Fibroblast of lung (primary cell): Measurements from ENCODE around the gene C2orf74. TPM values are rescaled to one million over a fixed set of nuclear protein-coding genes. Genes with fewer than 3 reads are reported as not detected.

Source experiments
- DNase-seq, 2 donors: peaks; one replicate each; pipeline versions ENCODE4 v3.0.0 to v3.0.0-alpha.2; 2010; ENCODE audit warnings: low read depth in 2 of 2
- H2AFZ ChIP-seq: 2 replicates; pipeline ENCODE4 v1.5.1; 2012; ENCODE audit warnings: low read length, control low read depth, inconsistent platforms
- H3K27ac ChIP-seq: 2 replicates; pipeline ENCODE4 v1.5.1; 2011; ENCODE audit warnings: low read length, control low read depth; ENCODE audit not compliant: insufficient read depth
- H3K27me3 ChIP-seq: 2 replicates; pipeline ENCODE4 v1.5.1; 2011; ENCODE audit warnings: mild to moderate bottlenecking, low read length; ENCODE audit not compliant: control insufficient read depth, insufficient read depth
- H3K36me3 ChIP-seq: 2 replicates; pipeline ENCODE4 v1.5.1; 2011; ENCODE audit warnings: low read length; ENCODE audit not compliant: control insufficient read depth, insufficient read depth
- H3K4me1 ChIP-seq: 2 replicates; pipeline ENCODE4 v1.5.1; 2011; ENCODE audit warnings: low read length; ENCODE audit not compliant: control insufficient read depth, insufficient read depth; ENCODE audit errors: extremely low read depth
- H3K4me2 ChIP-seq: 2 replicates; pipeline ENCODE4 v1.5.1; 2011; ENCODE audit warnings: low read length, control low read depth; ENCODE audit not compliant: insufficient read depth; ENCODE audit errors: extremely low read depth
- H3K4me3 ChIP-seq, 4 experiments: fragments of 200-600 bp in 1 of 4; sonication (generic) in 1 of 4; replicated peaks in 1 of 4; 2 replicates each; pipeline ENCODE4 v1.5.1; 2011 to 2016; ENCODE audit warnings: low read length in 4 of 4, low read depth in 3 of 4, mild to moderate bottlenecking in 3 of 4, control low read depth in 2 of 4, inconsistent platforms in 1 of 4, mixed read lengths in 1 of 4; ENCODE audit not compliant: insufficient read depth in 1 of 4; ENCODE audit errors: control extremely low read depth in 1 of 4
- H3K79me2 ChIP-seq: 2 replicates; pipeline ENCODE4 v1.5.1; 2012; ENCODE audit warnings: mild to moderate bottlenecking, low read length, inconsistent platforms; ENCODE audit not compliant: control insufficient read depth, insufficient read depth
- H3K9ac ChIP-seq: 2 replicates; pipeline ENCODE4 v1.5.1; 2011; ENCODE audit warnings: mild to moderate bottlenecking, low read length, control low read depth; ENCODE audit not compliant: insufficient read depth
- H3K9me3 ChIP-seq: 2 replicates; pipeline ENCODE4 v1.5.1; 2012; ENCODE audit warnings: low read depth, low read length; ENCODE audit not compliant: control insufficient read depth, insufficient read depth
- H4K20me1 ChIP-seq: 2 replicates; pipeline ENCODE4 v1.5.1; 2011; ENCODE audit warnings: low read length; ENCODE audit not compliant: control insufficient read depth, insufficient read depth; ENCODE audit errors: extremely low read depth
- CTCF ChIP-seq, 2 donors: IDR thresholded peaks in 1 of 2; conservative IDR thresholded peaks in 1 of 2; 1 replicate in 1 of 2; 2 replicates in 1 of 2; pipeline ENCODE4 v1.5.1; 2011 to 2012; ENCODE audit warnings: low read length in 2 of 2, control low read depth in 1 of 2, inconsistent platforms in 1 of 2, low read depth in 1 of 2, mild to moderate bottlenecking in 1 of 2
- EZH2 ChIP-seq: IDR thresholded peaks from 2 replicates; pipeline ENCODE4 v1.5.1; 2012; ENCODE audit warnings: low read length, control low read depth, mild to moderate bottlenecking; ENCODE audit errors: missing control alignments
- polyA plus RNA-seq, 2 donors: library from polyadenylated mRNA; depleted of rRNA in 1 of 2; stranded (reverse) in 1 of 2; unstranded in 1 of 2; fragments of >200 nt; gene quantifications; 2 replicates each; pipeline ENCODE4 v1.2.1, GENCODE V29; 2011 to 2012; ENCODE audit warnings: missing spikeins in 1 of 2
- total RNA-seq: library from RNA; depleted of rRNA; stranded (reverse); fragments of >200 nt; gene quantifications from 2 replicates; pipeline ENCODE4 v1.2.1, GENCODE V29; 2014

The C2orf74 gene
- total and polyA plus RNA-seq, 2 donors (not counting 1 experiment from before 2014, with no cell fraction given) = 21.5 to 44.0 TPM

GRCh38 chr2:61182059-61182383 is 20.0 kb downstream of the C2orf74 start:
- Histone ChIP-seq H3K4me3 (no peak overlapping the region), H3K36me3 (peaks cover 20% of the 10 kb centered on the region)

GRCh38 chr2:61183795-61184194 is 21.8 kb downstream of the C2orf74 start:
- Histone ChIP-seq H2AFZ (no peak overlapping the region), H3K4me1 (peaks cover 19% of the 10 kb centered on the region), H3K36me3 (peaks cover 26% of the 10 kb centered on the region)

More at GRCh38 chr2:61182059-61182383, 20.0 kb downstream of the C2orf74 start:
- H3K4me1 ChIP-seq = peaks cover 28% of the 10 kb centered on the region
- no peak overlapping the region for H3K27ac ChIP-seq
- no peaks in the 10 kb centered on the region for H3K9me3 ChIP-seq
- H3K27me3 ChIP-seq = no peaks in the 10 kb centered on the region
- H3K4me2 ChIP-seq = no peak overlapping the region
- peaks cover 27% of the 10 kb centered on the region for H3K79me2 ChIP-seq
- TF ChIP-seq CTCF (conservative IDR thresholded peaks at IDR 0.05 in 1 of 2, IDR thresholded peaks at IDR 0.05 in 1 of 2; ENCODE audit: low read depth in 1 of 2, low read length in 2 of 2) (no peak), EZH2 (no peak)
- H4K20me1 ChIP-seq = no peaks in the 10 kb centered on the region
- H3K9ac ChIP-seq = no peak overlapping the region
- H2AFZ ChIP-seq = no peak overlapping the region
- DNase-seq = no peak

DNA sequence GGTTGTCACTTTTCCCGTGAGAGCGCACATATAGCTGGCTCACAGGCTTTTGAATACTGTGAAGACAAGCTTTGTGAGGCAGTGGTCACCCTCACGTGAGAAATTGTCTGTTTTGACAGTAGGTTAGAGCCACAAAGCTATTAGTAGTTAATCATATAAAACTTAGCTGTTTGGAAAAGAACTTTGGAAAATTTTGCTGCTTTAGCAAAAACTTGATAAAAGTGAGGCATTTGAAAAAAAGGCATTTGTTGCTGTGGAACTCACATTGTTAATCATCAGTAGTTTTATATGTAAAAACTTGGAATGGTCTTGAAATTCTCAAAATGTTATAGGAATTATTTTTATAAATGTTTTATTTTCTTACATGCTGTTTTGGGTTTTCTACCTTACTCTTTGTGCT is 22.3 kb downstream of the C2orf74 start:
- Histone ChIP-seq H3K79me2 (peaks cover 13% of the 10 kb centered on the region), H4K20me1 (no peaks in the 10 kb centered on the region), H3K4me3 (no peak overlapping the region), H2AFZ (no peak overlapping the region), H3K27ac (no peak overlapping the region), H3K9ac (no peak overlapping the region), H3K36me3 (peaks cover 26% of the 10 kb centered on the region), H3K4me2 (no peak overlapping the region), H3K27me3 (no peaks in the 10 kb centered on the region), H3K9me3 (no peaks in the 10 kb centered on the region), H3K4me1 (peaks cover 14% of the 10 kb centered on the region)
- no peak for DNase-seq
- TF ChIP-seq CTCF (conservative IDR thresholded peaks at IDR 0.05 in 1 of 2, IDR thresholded peaks at IDR 0.05 in 1 of 2; ENCODE audit: low read depth in 1 of 2, low read length in 2 of 2) (no peak), EZH2 (no peak)

More at GRCh38 chr2:61183795-61184194, 21.8 kb downstream of the C2orf74 start:
- no peak overlapping the region for H3K4me2 ChIP-seq
- no peak for TF ChIP-seq CTCF (conservative IDR thresholded peaks at IDR 0.05 in 1 of 2, IDR thresholded peaks at IDR 0.05 in 1 of 2; ENCODE audit: low read depth in 1 of 2, low read length in 2 of 2)
- TF ChIP-seq EZH2 = no peak
- no peak for DNase-seq
- no peaks in the 10 kb centered on the region for H3K9me3 ChIP-seq
- no peak overlapping the region for H3K4me3 ChIP-seq
- peaks cover 18% of the 10 kb centered on the region for H3K79me2 ChIP-seq
- no peaks in the 10 kb centered on the region for H4K20me1 ChIP-seq
- no peak overlapping the region for H3K27ac ChIP-seq
- H3K9ac ChIP-seq = no peak overlapping the region
- H3K27me3 ChIP-seq = no peaks in the 10 kb centered on the region
